CD4-positive, alpha-beta T cell treated with Interleukin-4 for 1 hour (primary cell): ENCODE data around the gene ACVR1B.
A peak's percentile ranks its signal among the peaks of the same experiment; 100 is the strongest.

ENCODE experiments used
- DNase-seq, 2 donors: peaks; one replicate each; pipeline ENCODE4 v3.0.0-alpha.2; 2020 to 2022

The ACVR1B gene

GRCh38 chr12:52006726-52007157 is 55.2 kb downstream of the ACVR1B start, which contains the start of gene TAMALIN:
TAMALIN (plus strand) TSS chr12:52006946; CDS start chr12:52007020, 74 bp downstream.
- DNase-seq = peak; percentile 86 to 87

- peak; percentile 68 to 82 for DNase-seq
Measured at GRCh38 chr12:52007158-52007921, 55.8 kb downstream of the ACVR1B start.

GRCh38 chr12:52007982-52008510 is 56.5 kb downstream of the ACVR1B start:
- DNase-seq = no peak

GRCh38 chr12:52009081-52009751 is 57.7 kb downstream of the ACVR1B start:
- no peak for DNase-seq

- no peak for DNase-seq
Measured at GRCh38 chr12:52010152-52010622, 58.7 kb downstream of the ACVR1B start.

- DNase-seq = no peak
Measured at GRCh38 chr12:52010692-52011601, 59.4 kb downstream of the ACVR1B start.

- DNase-seq = no peak
Measured at GRCh38 chr12:52011602-52012214, 60.2 kb downstream of the ACVR1B start.

- no peak for DNase-seq
Measured at GRCh38 chr12:52013626-52014310, 62.3 kb downstream of the ACVR1B start.

- DNase-seq = no peak
Measured at GRCh38 chr12:52014567-52015530, 63.4 kb downstream of the ACVR1B start.

- DNase-seq = no peak
Measured at GRCh38 chr12:52015532-52016041, 64.1 kb downstream of the ACVR1B start.

- no peak for DNase-seq
Measured at GRCh38 chr12:52018433-52019112, 67.1 kb downstream of the ACVR1B start.

- no peak for DNase-seq
Measured at GRCh38 chr12:52019113-52019770, 67.7 kb downstream of the ACVR1B start.

GRCh38 chr12:52020539-52021336 is 69.2 kb downstream of the ACVR1B start:
- peak; percentile 72 to 79 for DNase-seq

GRCh38 chr12:52022841-52023181 is 71.3 kb downstream of the ACVR1B start:
- DNase-seq = no peak

GRCh38 chr12:52023182-52023975 is 71.9 kb downstream of the ACVR1B start:
- DNase-seq = peak; percentile 88 to 90

GRCh38 chr12:52023976-52024688 is 72.6 kb downstream of the ACVR1B start:
- DNase-seq = no peak

GRCh38 chr12:52024845-52025230 is 73.3 kb downstream of the ACVR1B start:
- peak; percentile 52 to 55 for DNase-seq
